GM12801 (cell line): ENCODE measurements around the gene MS4A14.

Experiments
- CTCF ChIP-seq: IDR thresholded peaks from one replicate; pipeline ENCODE4 v1.5.1; 2011; ENCODE audit warnings: control low read depth; ENCODE audit not compliant: insufficient read length; ENCODE audit errors: extremely low read depth

MS4A14 gene

GRCh38 chr11:60457576-60457975, 61.3 kb downstream of the MS4A14 start:
- TF ChIP-seq CTCF = no peak

DNA sequence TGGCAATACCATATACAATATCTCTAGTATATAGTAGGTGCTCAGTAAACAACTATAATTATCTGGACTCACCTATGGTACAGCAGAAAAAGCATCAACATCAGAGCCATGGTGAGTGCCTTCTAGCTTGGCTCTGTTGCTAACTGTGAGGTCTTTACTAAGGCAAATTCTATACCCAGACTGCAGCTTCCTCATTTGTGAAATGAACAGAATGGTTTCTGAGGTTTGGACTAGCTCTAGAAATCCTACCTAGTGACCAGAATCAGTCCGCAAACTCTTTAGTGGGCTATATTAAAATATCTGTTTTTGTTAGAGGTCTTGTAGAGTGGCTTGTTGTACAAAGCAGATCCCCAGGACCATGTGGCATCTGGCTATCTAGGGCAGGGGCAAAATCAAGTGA, 63.1 kb downstream of the MS4A14 start:
- TF ChIP-seq CTCF = no peak
